HL-60 (cell line): ENCODE results near the gene HEPN1.

Experiments
- DNase-seq, 2 experiments: peaks; one replicate each; pipeline ENCODE4 v3.0.0-alpha.2; 2010 to 2020; ENCODE audit warnings: low read depth in 1 of 2, low spot score in 1 of 2
- H3K27ac ChIP-seq: fragments of 250-450 bp; sonication (Bioruptor Pico); replicated peaks from 2 replicates; pipeline ENCODE4 v1.5.1; 2020; ENCODE audit warnings: mild to moderate bottlenecking, moderate library complexity
- H3K27me3 ChIP-seq: fragments of 250-450 bp; sonication (Bioruptor Pico); 2 replicates; pipeline ENCODE4 v1.5.1; 2021; ENCODE audit warnings: mild to moderate bottlenecking, moderate library complexity; ENCODE audit not compliant: insufficient read depth, poor library complexity, severe bottlenecking
- H3K4me3 ChIP-seq: replicated peaks from 2 replicates; pipeline ENCODE4 v1.5.1; 2011; ENCODE audit warnings: mild to moderate bottlenecking, control low read depth, low read length; ENCODE audit not compliant: insufficient read depth
- CTCF ChIP-seq: IDR thresholded peaks from one replicate; pipeline ENCODE4 v1.5.1; 2011; ENCODE audit warnings: low read length, control low read depth, inconsistent platforms; ENCODE audit not compliant: insufficient read depth
- GABPA ChIP-seq: IDR thresholded peaks from 2 replicates; pipeline ENCODE4 v1.6.1; 2012; ENCODE audit warnings: low read depth
- POLR2AphosphoS5 ChIP-seq: IDR thresholded peaks from 2 replicates; pipeline ENCODE4 v1.6.1; 2012; ENCODE audit warnings: low read depth
- REST ChIP-seq: IDR thresholded peaks from 2 replicates; pipeline ENCODE4 v1.6.1; 2012; ENCODE audit warnings: low read depth; ENCODE audit not compliant: insufficient replicate concordance
- SPI1 ChIP-seq: IDR thresholded peaks from 2 replicates; pipeline ENCODE4 v1.6.1; 2012; ENCODE audit warnings: low read depth, mild to moderate bottlenecking, borderline replicate concordance

The HEPN1 gene

GRCh38 chr11:124880958-124881357 is 38.1 kb upstream of the HEPN1 start:
- TF ChIP-seq SPI1 (no peak), CTCF (no peak), GABPA (no peak), REST (no peak), POLR2AphosphoS5 (no peak)
- Histone ChIP-seq H3K27me3 (peaks cover under 1% of the 10 kb centered on the region), H3K27ac (no peak overlapping the region), H3K4me3 (no peak overlapping the region)
- no peak for DNase-seq

GRCh38 chr11:124882339-124883071 is 36.5 kb upstream of the HEPN1 start:
- no peak overlapping the region for H3K27ac ChIP-seq
- H3K27me3 ChIP-seq, result no peaks in the 10 kb centered on the region
- no peak for DNase-seq
- TF ChIP-seq GABPA (no peak), SPI1 (no peak), REST (no peak), CTCF (no peak), POLR2AphosphoS5 (no peak)
- H3K4me3 ChIP-seq, result no peak overlapping the region

GRCh38 chr11:124884340-124884739 is 34.7 kb upstream of the HEPN1 start:
- DNase-seq, result no peak
- Histone ChIP-seq H3K27me3 (no peaks in the 10 kb centered on the region), H3K27ac (no peak overlapping the region), H3K4me3 (no peak overlapping the region)
- no peak for TF ChIP-seq CTCF
- no peak for TF ChIP-seq GABPA
- TF ChIP-seq SPI1, result no peak
- TF ChIP-seq REST, result no peak
- no peak for TF ChIP-seq POLR2AphosphoS5
